GM10248 (cell line): ENCODE measurements around the gene DENND1B.

Experiments used
- CTCF ChIA-PET: fragments of 300-600 bp; sonication (Branson Sonifier 250); formaldehyde crosslinking; extraction: SDS; loops from one replicate; lab custom pipeline; 2021; ENCODE audit warnings: antibody characterized with exemption; lab: Yijun Ruan, JAX
- POLR2A ChIA-PET: fragments of 350-650 bp; sonication (Branson Sonifier 250); formaldehyde crosslinking; extraction: SDS; loops from one replicate; lab custom pipeline; 2020; ENCODE audit warnings: antibody characterized with exemption; lab: Yijun Ruan, JAX
- DNase-seq: peaks from one replicate; pipeline ENCODE4 v3.0.0; 2012; ENCODE audit errors: extremely low spot score
- CTCF ChIP-seq: IDR thresholded peaks from 2 replicates; pipeline ENCODE4 v1.5.1; 2012; ENCODE audit warnings: mild to moderate bottlenecking, low read depth; ENCODE audit errors: extremely low read depth, missing control alignments, control extremely low read depth

DENND1B gene

DNA sequence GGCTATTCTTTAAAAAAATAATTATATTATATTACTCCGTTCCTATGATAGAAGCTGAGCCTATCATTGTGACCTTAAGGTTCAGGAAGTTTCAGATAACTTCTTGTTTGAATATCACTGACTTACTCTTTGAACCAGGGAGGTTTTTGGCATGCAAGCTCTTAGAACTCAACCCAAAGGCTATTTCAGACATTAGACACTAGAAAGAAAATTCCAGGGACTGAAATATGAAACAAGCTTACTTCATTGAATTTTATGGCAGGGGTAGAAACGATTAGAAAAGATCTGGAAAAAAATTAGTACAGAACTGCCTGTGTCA is 159.6 kb downstream of the DENND1B start:
- ChIA-PET POLR2A (no interaction called here), CTCF (interaction anchor here (0.7 to 2.6 kb wide), 13 partner anchors 11 to 849 kb away, joined by 3 to 17 read pairs (median 4); partner anchors contain the start of genes C1orf53 and DENND1B)
- TF ChIP-seq CTCF: no peak
- DNase-seq: no peak

DNA sequence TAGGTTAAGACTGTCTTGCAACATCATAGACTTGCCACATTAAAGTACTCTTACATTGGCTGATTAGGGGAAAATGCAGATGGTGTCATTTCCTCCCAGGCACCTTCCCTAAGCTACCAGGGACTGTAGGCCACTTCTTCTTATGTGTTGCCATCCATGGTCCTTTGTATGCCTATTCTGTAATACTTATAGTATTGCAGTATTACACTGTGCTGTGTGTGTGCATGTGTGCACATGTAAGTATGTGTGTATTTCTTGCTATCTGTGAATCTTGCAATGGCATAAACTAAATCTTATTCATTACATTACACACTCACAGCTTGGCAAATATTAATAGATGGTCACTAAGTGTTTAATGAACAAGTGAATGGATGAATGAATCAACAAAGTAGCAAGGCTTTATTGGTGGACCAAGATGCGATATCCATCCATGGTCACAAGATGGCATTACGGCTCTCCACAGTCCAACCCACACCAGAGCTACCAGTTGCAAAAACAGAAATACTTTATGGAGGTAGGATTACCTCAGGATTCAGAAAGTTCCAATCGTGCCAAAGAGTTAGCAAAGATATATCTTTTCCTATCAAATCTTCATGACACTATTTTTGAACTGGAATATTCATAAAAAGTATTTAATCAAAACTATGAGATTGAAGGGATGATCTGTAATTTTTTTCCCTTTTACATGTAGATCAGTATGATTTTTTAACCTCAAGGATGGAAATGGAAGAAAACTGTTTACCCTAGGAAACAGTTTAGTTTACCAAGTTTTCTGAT is 160.2 kb downstream of the DENND1B start:
- no peak for DNase-seq
- peak; percentile 41 for TF ChIP-seq CTCF
- ChIA-PET CTCF (interaction anchor here (0.9 to 2.6 kb wide), 13 partner anchors 10 to 850 kb away, joined by 3 to 17 read pairs (median 4); partner anchors contain the start of gene C1orf53), POLR2A (no interaction called here)

DNA sequence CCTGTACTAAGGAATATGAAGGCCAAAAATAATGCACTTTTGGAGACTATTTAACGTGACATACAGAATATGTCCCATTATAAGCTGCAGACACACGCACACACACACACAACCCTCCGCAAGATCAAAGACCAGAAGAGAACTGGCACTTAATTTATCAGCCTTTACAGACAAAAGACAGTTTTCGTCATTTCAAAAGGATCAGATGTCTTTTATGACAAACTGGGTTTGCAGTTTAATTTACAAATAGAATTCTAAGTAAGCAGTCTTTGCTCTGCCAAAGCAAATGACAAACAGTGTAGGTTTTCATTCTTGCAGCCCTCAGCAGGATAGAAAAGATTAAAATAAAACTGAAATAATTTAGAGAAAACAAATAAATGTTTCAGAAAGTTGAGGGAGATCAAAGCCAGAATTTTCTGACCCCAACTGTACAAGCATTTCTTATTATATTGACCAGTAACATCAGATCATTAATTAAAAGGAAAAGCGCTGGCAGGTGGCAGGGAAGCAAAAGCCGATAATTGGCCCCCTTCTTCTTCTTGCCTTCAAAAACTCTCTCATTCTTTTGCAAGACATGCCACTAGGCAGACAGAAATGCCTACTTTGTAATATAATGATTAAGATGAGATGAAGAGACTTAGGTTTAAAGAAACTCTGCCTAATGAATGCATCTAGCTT is 169.0 kb downstream of the DENND1B start:
- no peak for TF ChIP-seq CTCF
- ChIA-PET CTCF (no interaction called here), POLR2A (no interaction called here)
- no peak for DNase-seq

GRCh38 chr1:197604302-197604701 is 171.0 kb downstream of the DENND1B start:
- POLR2A ChIA-PET: no interaction called here
- no peak for TF ChIP-seq CTCF
- CTCF ChIA-PET: interaction anchor here (1.1 to 1.4 kb wide), 2 partner anchors 11 to 14 kb away, joined by 4 read pairs; no protein-coding TSS in a partner anchor
- no peak for DNase-seq

DNA sequence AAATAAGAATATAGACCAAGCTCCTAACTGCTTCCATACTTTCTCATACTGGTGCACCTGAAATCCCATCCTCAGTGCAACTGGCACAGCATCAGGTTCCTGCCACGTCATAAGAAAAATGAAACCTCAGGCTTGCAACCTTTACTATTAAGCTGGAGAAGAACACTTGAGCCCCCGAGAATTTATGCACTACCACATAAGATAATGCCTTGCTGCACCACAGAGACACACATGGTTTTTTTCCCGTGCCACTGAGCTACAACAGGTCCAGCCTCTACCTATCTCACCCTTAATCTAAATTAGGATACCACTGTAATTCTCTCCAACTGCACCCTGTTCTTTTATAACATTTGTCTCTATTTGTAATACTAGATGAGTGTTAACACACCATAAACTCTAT is 174.5 kb downstream of the DENND1B start:
- TF ChIP-seq CTCF: no peak
- CTCF ChIA-PET: interaction anchor here (1.3 to 1.6 kb wide), 2 partner anchors 16 to 18 kb away, joined by 4 to 5 read pairs; no protein-coding TSS in a partner anchor
- no peak for DNase-seq
- POLR2A ChIA-PET: no interaction called here

- CTCF ChIA-PET: interaction anchor here (0.9 to 1.6 kb wide), 3 partner anchors 10 to 19 kb away, joined by 3 to 5 read pairs (median 4); no protein-coding TSS in a partner anchor
Measured at GRCh38 chr1:197599789-197600188, 175.5 kb downstream of the DENND1B start.

More at GRCh38 chr1:197599789-197600188, 175.5 kb downstream of the DENND1B start:
- DNase-seq: no peak
- TF ChIP-seq CTCF: no peak
- POLR2A ChIA-PET: no interaction called here
